ENCODE measurements around the gene TSPAN18. TPM values are rescaled to one million over a fixed set of nuclear protein-coding genes. Genes with fewer than 3 reads are reported as not detected.

TSPAN18 gene
- total RNA-seq, 2 experiments from 2014 or later: 1.4 to 2.3 TPM

GRCh38 chr11:44833221-44833876 lies 106.6 kb downstream of the TSPAN18 start:
- intact Hi-C loops (cut with DNase I, micrococcal nuclease): no loop called here
- H3K9me3 Mint-ChIP-seq (ENCODE audit: low read depth): no peaks in the 10 kb centered on the region
- DNase-seq (no peak), ATAC-seq (no peak)
- H3K27ac Mint-ChIP-seq: no peak overlapping the region
- H3K4me3 Mint-ChIP-seq: no peak overlapping the region
- ChIA-PET POLR2A (no interaction called here), CTCF (interaction anchor here (0.6 to 1.0 kb wide), 2 partner anchors 9 to 291 kb away, joined by 3 read pairs; no protein-coding TSS in a partner anchor)
- H3K4me1 Mint-ChIP-seq: no peaks in the 10 kb centered on the region
- H3K27me3 Mint-ChIP-seq: peaks cover 6% of the 10 kb centered on the region
- H3K36me3 Mint-ChIP-seq (ENCODE audit: low read depth): no peaks in the 10 kb centered on the region

- peaks cover 7% of the 10 kb centered on the region for H3K27me3 Mint-ChIP-seq
- H3K36me3 Mint-ChIP-seq (ENCODE audit: low read depth): no peaks in the 10 kb centered on the region
- CTCF ChIA-PET: interaction anchor here (0.6 to 1.0 kb wide), 2 partner anchors 10 to 291 kb away, joined by 3 read pairs; no protein-coding TSS in a partner anchor
- H3K4me3 Mint-ChIP-seq: no peak overlapping the region
- H3K9me3 Mint-ChIP-seq (ENCODE audit: low read depth): no peaks in the 10 kb centered on the region
- ATAC-seq (no peak), DNase-seq (no peak)
- no peaks in the 10 kb centered on the region for H3K4me1 Mint-ChIP-seq
- no peak overlapping the region for H3K27ac Mint-ChIP-seq
- POLR2A ChIA-PET: no interaction called here
- intact Hi-C loops (cut with DNase I, micrococcal nuclease): no loop called here
These were observed 107.2 kb downstream of the TSPAN18 start for GRCh38 chr11:44833877-44834452.

- Mint-ChIP-seq H3K36me3 (ENCODE audit: low read depth) (peaks cover 2% of the 10 kb centered on the region), H3K27ac (no peak overlapping the region), H3K4me3 (no peak overlapping the region), H3K27me3 (peaks cover 11% of the 10 kb centered on the region), H3K4me1 (no peaks in the 10 kb centered on the region), H3K9me3 (ENCODE audit: low read depth) (no peaks in the 10 kb centered on the region)
- DNase-seq (no peak), ATAC-seq (no peak)
- intact Hi-C loops (cut with DNase I, micrococcal nuclease): no loop called here
- POLR2A ChIA-PET: no interaction called here
- CTCF ChIA-PET: interaction anchor here (0.6 kb wide), 1 partner anchor 81 kb away, joined by 3 read pairs; no protein-coding TSS in a partner anchor
These were observed 108.1 kb downstream of the TSPAN18 start for GRCh38 chr11:44834846-44835245.

GRCh38 chr11:44835296-44835695 lies 108.5 kb downstream of the TSPAN18 start:
- H3K9me3 Mint-ChIP-seq (ENCODE audit: low read depth): no peaks in the 10 kb centered on the region
- peaks cover 11% of the 10 kb centered on the region for H3K27me3 Mint-ChIP-seq
- no peak overlapping the region for H3K4me3 Mint-ChIP-seq
- ChIA-PET POLR2A (no interaction called here), CTCF (interaction anchor here (0.6 kb wide), 1 partner anchor 82 kb away, joined by 3 read pairs; no protein-coding TSS in a partner anchor)
- no peak for DNase-seq
- no peak for ATAC-seq
- no peak overlapping the region for H3K27ac Mint-ChIP-seq
- intact Hi-C loops (cut with DNase I, micrococcal nuclease): no loop called here
- peaks cover 2% of the 10 kb centered on the region for H3K36me3 Mint-ChIP-seq (ENCODE audit: low read depth)
- no peaks in the 10 kb centered on the region for H3K4me1 Mint-ChIP-seq

- Mint-ChIP-seq H3K4me3 (no peak overlapping the region), H3K36me3 (ENCODE audit: low read depth) (peaks cover 2% of the 10 kb centered on the region), H3K4me1 (no peaks in the 10 kb centered on the region), H3K9me3 (ENCODE audit: low read depth) (no peaks in the 10 kb centered on the region), H3K27ac (no peak overlapping the region), H3K27me3 (peaks cover 11% of the 10 kb centered on the region)
- ChIA-PET POLR2A (no interaction called here), CTCF (interaction anchor here (0.9 to 1.2 kb wide), 2 partner anchors 15 to 105 kb away, joined by 3 read pairs; no protein-coding TSS in a partner anchor)
- intact Hi-C loops (cut with DNase I, micrococcal nuclease): no loop called here
- DNase-seq (no peak), ATAC-seq (no peak)
These were observed 109.2 kb downstream of the TSPAN18 start for GRCh38 chr11:44835938-44836337.

- Mint-ChIP-seq H3K36me3 (ENCODE audit: low read depth) (peaks cover 2% of the 10 kb centered on the region), H3K27me3 (peaks cover 13% of the 10 kb centered on the region), H3K4me1 (no peaks in the 10 kb centered on the region), H3K9me3 (ENCODE audit: low read depth) (peaks cover 4% of the 10 kb centered on the region), H3K27ac (no peak overlapping the region), H3K4me3 (no peak overlapping the region)
- ChIA-PET POLR2A (no interaction called here), CTCF (interaction anchor here (0.5 kb wide), 1 partner anchor 613 kb away, joined by 3 read pairs; no protein-coding TSS in a partner anchor)
- DNase-seq (no peak), ATAC-seq (no peak)
- intact Hi-C loops (cut with DNase I, micrococcal nuclease): no loop called here
These were observed 110.9 kb downstream of the TSPAN18 start for GRCh38 chr11:44837661-44838060.

- H3K9me3 Mint-ChIP-seq (ENCODE audit: low read depth): peaks cover 14% of the 10 kb centered on the region
- no peak overlapping the region for H3K4me3 Mint-ChIP-seq
- peaks cover 13% of the 10 kb centered on the region for H3K27me3 Mint-ChIP-seq
- intact Hi-C loops (cut with DNase I, micrococcal nuclease): no loop called here
- H3K4me1 Mint-ChIP-seq: no peaks in the 10 kb centered on the region
- POLR2A ChIA-PET: no interaction called here
- H3K27ac Mint-ChIP-seq: no peak overlapping the region
- DNase-seq: no peak
- H3K36me3 Mint-ChIP-seq (ENCODE audit: low read depth): peaks cover 8% of the 10 kb centered on the region
- CTCF ChIA-PET: interaction anchor here (0.6 to 0.7 kb wide), 2 partner anchors 14 to 15 kb away, joined by 3 to 4 read pairs; no protein-coding TSS in a partner anchor
- no peak for ATAC-seq
These were observed 112.8 kb downstream of the TSPAN18 start for GRCh38 chr11:44839458-44840084.

GRCh38 chr11:44840085-44840478 lies 113.3 kb downstream of the TSPAN18 start:
- intact Hi-C loops (cut with DNase I, micrococcal nuclease): no loop called here
- peaks cover 13% of the 10 kb centered on the region for H3K27me3 Mint-ChIP-seq
- H3K9me3 Mint-ChIP-seq (ENCODE audit: low read depth): peaks cover 15% of the 10 kb centered on the region
- H3K36me3 Mint-ChIP-seq (ENCODE audit: low read depth): peaks cover 10% of the 10 kb centered on the region
- CTCF ChIA-PET: no interaction called here
- no peak for DNase-seq
- H3K4me1 Mint-ChIP-seq: no peaks in the 10 kb centered on the region
- no peak for ATAC-seq
- H3K4me3 Mint-ChIP-seq: no peak overlapping the region
- H3K27ac Mint-ChIP-seq: no peak overlapping the region
- POLR2A ChIA-PET: no interaction called here

- no peak overlapping the region for H3K27ac Mint-ChIP-seq
- ATAC-seq: no peak
- no peak for DNase-seq
- H3K4me3 Mint-ChIP-seq: no peak overlapping the region
- peaks cover 13% of the 10 kb centered on the region for H3K27me3 Mint-ChIP-seq
- intact Hi-C loops (cut with DNase I, micrococcal nuclease): no loop called here
- peaks cover 15% of the 10 kb centered on the region for H3K9me3 Mint-ChIP-seq (ENCODE audit: low read depth)
- H3K36me3 Mint-ChIP-seq (ENCODE audit: low read depth): peaks cover 10% of the 10 kb centered on the region
- ChIA-PET CTCF (no interaction called here), POLR2A (no interaction called here)
- H3K4me1 Mint-ChIP-seq: no peaks in the 10 kb centered on the region
These were observed 113.9 kb downstream of the TSPAN18 start for GRCh38 chr11:44840521-44841251.

GRCh38 chr11:44842220-44842619 lies 115.5 kb downstream of the TSPAN18 start:
- ChIA-PET POLR2A (no interaction called here), CTCF (no interaction called here)
- intact Hi-C loops (cut with DNase I, micrococcal nuclease): no loop called here
- peaks cover 21% of the 10 kb centered on the region for H3K9me3 Mint-ChIP-seq (ENCODE audit: low read depth)
- no peak for ATAC-seq
- no peak for DNase-seq
- H3K4me1 Mint-ChIP-seq: no peaks in the 10 kb centered on the region
- H3K36me3 Mint-ChIP-seq (ENCODE audit: low read depth): peaks cover 14% of the 10 kb centered on the region
- no peak overlapping the region for H3K4me3 Mint-ChIP-seq
- H3K27me3 Mint-ChIP-seq: peaks cover 10% of the 10 kb centered on the region
- H3K27ac Mint-ChIP-seq: no peak overlapping the region

- no peak for ATAC-seq
- no peak overlapping the region for H3K27ac Mint-ChIP-seq
These were observed 120.1 kb downstream of the TSPAN18 start for GRCh38 chr11:44846852-44847251.

More at GRCh38 chr11:44846852-44847251, 120.1 kb downstream of the TSPAN18 start:
- Mint-ChIP-seq H3K9me3 (ENCODE audit: low read depth) (peaks cover 23% of the 10 kb centered on the region), H3K27me3 (peaks cover 6% of the 10 kb centered on the region), H3K4me1 (no peaks in the 10 kb centered on the region), H3K4me3 (no peak overlapping the region), H3K36me3 (ENCODE audit: low read depth) (peaks cover 15% of the 10 kb centered on the region)
- no peak for DNase-seq
- intact Hi-C loops (cut with DNase I, micrococcal nuclease): no loop called here
- CTCF ChIA-PET: interaction anchor here (0.6 kb wide), 1 partner anchor 122 kb away, joined by 3 read pairs; no protein-coding TSS in a partner anchor
- POLR2A ChIA-PET: no interaction called here
